AG10803 (cell line): ENCODE results near the gene HNRNPR.
A peak's percentile ranks its signal among the peaks of the same experiment; 100 is the strongest.
"Not testable (repeated sequence)": the region's sequence is repeated elsewhere in the genome, so short reads cannot be mapped to it uniquely, and the experiment has no call there.

Source experiments
- DNase-seq: peaks from one replicate; pipeline ENCODE4 v3.0.0; 2010; ENCODE audit warnings: low read depth
- H3K4me3 ChIP-seq: 2 replicates; pipeline ENCODE4 v1.5.1; 2011; ENCODE audit warnings: mild to moderate bottlenecking, low read length, control low read depth
- CTCF ChIP-seq: conservative IDR thresholded peaks from 2 replicates; pipeline ENCODE4 v1.5.1; 2011; ENCODE audit warnings: mild to moderate bottlenecking, low read length, control low read depth, inconsistent platforms

HNRNPR gene

GRCh38 chr1:23341931-23342692 is 2.0 kb downstream of the HNRNPR start:
- H3K4me3 ChIP-seq, result peak overlapping the region; percentile 76
- no peak for TF ChIP-seq CTCF
- DNase-seq, result peak; percentile 22

GRCh38 chr1:23339632-23340031 is 4.5 kb downstream of the HNRNPR start:
- no peak for TF ChIP-seq CTCF
- no peak for DNase-seq
- H3K4me3 ChIP-seq, result no peak overlapping the region

GRCh38 chr1:23337869-23338268 is 6.2 kb downstream of the HNRNPR start:
- no peak for TF ChIP-seq CTCF
- no peak overlapping the region for H3K4me3 ChIP-seq
- DNase-seq, result no peak

GRCh38 chr1:23331713-23332112 is 12.4 kb downstream of the HNRNPR start:
- no peak for DNase-seq
- no peak overlapping the region for H3K4me3 ChIP-seq
- TF ChIP-seq CTCF, result no peak

GRCh38 chr1:23330846-23331245 is 13.2 kb downstream of the HNRNPR start:
- H3K4me3 ChIP-seq, result no peak overlapping the region
- DNase-seq, result no peak
- no peak for TF ChIP-seq CTCF

- no peak for DNase-seq
- no peak overlapping the region for H3K4me3 ChIP-seq
- no peak for TF ChIP-seq CTCF
These were observed 18.7 kb downstream of the HNRNPR start for GRCh38 chr1:23325393-23325792.

- TF ChIP-seq CTCF, result no peak
- no peak overlapping the region for H3K4me3 ChIP-seq
- DNase-seq, result no peak
These were observed 21.3 kb downstream of the HNRNPR start for GRCh38 chr1:23322770-23323169.

GRCh38 chr1:23310280-23310679 is 33.8 kb downstream of the HNRNPR start:
- H3K4me3 ChIP-seq, result not testable (repeated sequence)

More at GRCh38 chr1:23310280-23310679, 33.8 kb downstream of the HNRNPR start:
- not testable (repeated sequence) for DNase-seq
